Stimulated activated CD8-positive, alpha-beta memory T cell treated with anti-CD3 and anti-CD28 coated beads, Interleukin-15, amount 100 ng/mL, for 1 hour (primary cell): ENCODE results near the gene ZNF516.

ENCODE experiments used
- DNase-seq: peaks from one replicate; pipeline ENCODE4 v3.0.0-alpha.2; 2020; ENCODE audit warnings: low read depth

ZNF516 gene

GRCh38 chr18:76338619-76339245 is 156.3 kb downstream of the ZNF516 start:
- DNase-seq, result no peak

GRCh38 chr18:76338088-76338487 is 157.0 kb downstream of the ZNF516 start:
- DNase-seq, result no peak

- no peak for DNase-seq
These were observed 159.0 kb downstream of the ZNF516 start for GRCh38 chr18:76335859-76336640.

- DNase-seq, result no peak
These were observed 166.9 kb downstream of the ZNF516 start for GRCh38 chr18:76328140-76328539.

- no peak for DNase-seq
These were observed 171.2 kb downstream of the ZNF516 start for GRCh38 chr18:76323891-76324290.

GRCh38 chr18:76322686-76323085 is 172.4 kb downstream of the ZNF516 start:
- no peak for DNase-seq

- no peak for DNase-seq
These were observed 175.7 kb downstream of the ZNF516 start for GRCh38 chr18:76319366-76319765.

GRCh38 chr18:76318607-76319006 is 176.4 kb downstream of the ZNF516 start:
- DNase-seq, result no peak

GRCh38 chr18:76317136-76317535 is 177.9 kb downstream of the ZNF516 start:
- no peak for DNase-seq

- DNase-seq, result no peak
These were observed 179.3 kb downstream of the ZNF516 start for GRCh38 chr18:76315722-76316230.

- DNase-seq, result no peak
These were observed 180.5 kb downstream of the ZNF516 start for GRCh38 chr18:76314496-76314895.

- no peak for DNase-seq
These were observed 181.0 kb downstream of the ZNF516 start for GRCh38 chr18:76314015-76314414.
